Daoy (cell line): Measurements from ENCODE around the gene CNGA3. TPM values are rescaled to one million over a fixed set of nuclear protein-coding genes. Genes with fewer than 3 reads are reported as not detected.

Experiments used
- DNase-seq: peaks from one replicate; pipeline ENCODE4 v3.0.0-alpha.2; 2015; ENCODE audit warnings: low read depth
- total RNA-seq: library from RNA; depleted of rRNA; stranded (reverse); fragments of >200 nt; shearing (Covaris generic); gene quantifications from 2 replicates; pipeline ENCODE4 v1.2.3, GENCODE V29; 2014; rRNA removed

CNGA3 gene
- total RNA-seq, 1 experiment from 2014 or later, result not detected

- DNase-seq, result no peak
These were observed 95.6 kb downstream of the CNGA3 start for GRCh38 chr2:98441706-98442450.

- DNase-seq, result no peak
These were observed 96.2 kb downstream of the CNGA3 start for GRCh38 chr2:98442488-98442887.

- peak; percentile 75 for DNase-seq
These were observed 98.3 kb downstream of the CNGA3 start, which contains the start of gene INPP4A for GRCh38 chr2:98444436-98445176. TSS of gene INPP4A (plus strand) at chr2:98444858. CDS start at chr2:98520049, 75,191 bp downstream.

- DNase-seq, result no peak
These were observed 99.0 kb downstream of the CNGA3 start for GRCh38 chr2:98445177-98445682.

GRCh38 chr2:98445683-98446581, 99.7 kb downstream of the CNGA3 start:
- no peak for DNase-seq

GRCh38 chr2:98446850-98447249, 100.6 kb downstream of the CNGA3 start:
- DNase-seq, result no peak

Other genes with a start within 250 kb of the CNGA3 start
- gene INPP4A, start 98.4 kb downstream of the CNGA3 start, total RNA-seq, result 10.1 and 11.8 TPM in 2 replicates